Anterior cingulate cortex (tissue), 58 donors: ENCODE data around the gene C8A.

Experiments used
- DNase-seq, 58 donors: peaks; one replicate each; lab custom pipeline; 2025; lab: John Stamatoyannopoulos, UW

The C8A gene

DNA sequence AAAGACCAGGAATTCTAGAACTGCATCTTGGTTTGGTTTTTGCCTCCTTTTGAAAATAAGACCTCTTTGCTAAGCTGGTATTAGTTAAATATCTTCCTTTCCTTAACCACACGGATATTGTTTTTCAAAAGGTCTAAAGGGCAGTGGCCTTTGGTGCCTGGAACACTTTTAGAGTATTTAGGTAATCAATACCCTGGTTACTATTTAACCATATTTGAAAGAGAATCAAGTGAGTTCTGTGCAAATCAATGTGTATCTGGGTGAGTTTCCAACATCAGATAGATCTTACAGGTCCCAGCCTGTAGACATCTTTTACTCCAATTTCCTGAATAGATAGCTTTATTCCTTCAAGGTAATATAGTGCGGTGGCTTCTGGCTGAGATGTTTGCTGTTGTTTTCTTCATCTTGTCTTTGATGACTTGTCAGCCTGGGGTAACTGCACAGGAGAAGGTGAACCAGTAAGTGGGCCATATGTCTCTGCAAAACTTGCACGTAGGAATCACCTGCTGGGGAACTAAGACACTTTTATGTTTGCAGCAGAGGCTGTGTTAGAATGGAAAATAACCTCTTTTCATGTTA is at the start of gene C8A:
Gene C8A (plus strand): TSS at position 277 of the 579 bp plus-strand sequence. CDS start 105 bp downstream, at position 382.
- no peak for DNase-seq

DNA sequence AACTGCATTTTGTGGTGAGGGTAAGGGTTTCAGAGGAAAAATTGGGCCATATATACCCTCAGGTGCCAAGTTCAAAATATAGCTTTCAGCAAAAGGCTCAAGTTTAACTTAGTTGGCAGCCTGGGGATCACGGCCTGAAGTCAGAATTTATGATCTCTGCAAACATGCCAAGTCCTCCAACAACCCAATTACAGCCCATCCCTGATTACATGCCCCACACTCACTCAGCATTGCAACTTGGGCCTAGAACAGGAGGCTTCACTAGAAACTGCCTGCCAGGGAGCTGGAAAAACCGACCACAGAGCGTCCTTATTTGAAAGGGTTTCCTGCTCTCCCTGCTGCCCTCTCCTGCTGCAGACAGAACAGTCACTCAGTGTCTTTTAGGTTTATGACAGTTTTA is 47.8 kb upstream of the C8A start:
- DNase-seq, result peak in 6 of 58 donors; percentile 4 to 9 (median 6)

DNA sequence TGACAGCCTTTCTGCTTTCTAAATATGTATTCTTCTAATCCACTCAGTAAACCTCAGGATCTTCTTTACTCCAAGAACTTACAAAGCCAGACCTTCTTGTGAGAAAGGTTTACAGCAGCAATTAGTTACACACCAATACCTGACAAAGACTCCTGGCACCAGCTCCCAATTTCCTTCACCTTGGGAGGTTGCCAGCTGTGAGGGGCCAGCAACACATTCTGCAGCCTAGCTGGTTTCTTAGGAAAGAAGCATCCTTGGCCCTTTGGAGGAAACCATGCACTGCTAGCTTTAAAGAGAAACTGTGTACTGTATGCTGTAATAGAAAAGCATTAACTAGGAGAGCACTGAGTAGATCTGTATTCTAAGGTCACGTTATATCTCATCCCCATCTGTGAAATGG is 46.2 kb upstream of the C8A start:
- peak in 49 of 58 donors; percentile 5 to 86 (median 49) for DNase-seq

DNA sequence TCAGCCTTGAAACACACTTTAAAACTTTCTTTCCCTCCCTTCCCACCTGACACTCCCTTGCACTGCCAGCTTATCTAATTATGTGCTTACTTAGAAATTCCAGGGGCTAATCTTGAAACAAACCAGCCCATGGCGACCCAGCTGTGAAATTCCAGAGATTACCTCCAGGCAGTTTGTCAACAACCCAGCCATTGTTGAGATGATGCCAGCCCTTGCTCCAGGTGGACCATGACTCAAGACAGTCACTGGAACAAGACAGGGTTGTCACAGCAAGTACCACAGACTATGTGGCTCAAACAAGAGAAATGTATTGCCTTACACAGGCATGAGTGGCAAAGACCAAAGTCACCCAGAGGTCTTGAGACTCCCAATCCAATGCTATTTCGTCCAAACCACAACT is 43.3 kb upstream of the C8A start:
- no peak for DNase-seq

DNA sequence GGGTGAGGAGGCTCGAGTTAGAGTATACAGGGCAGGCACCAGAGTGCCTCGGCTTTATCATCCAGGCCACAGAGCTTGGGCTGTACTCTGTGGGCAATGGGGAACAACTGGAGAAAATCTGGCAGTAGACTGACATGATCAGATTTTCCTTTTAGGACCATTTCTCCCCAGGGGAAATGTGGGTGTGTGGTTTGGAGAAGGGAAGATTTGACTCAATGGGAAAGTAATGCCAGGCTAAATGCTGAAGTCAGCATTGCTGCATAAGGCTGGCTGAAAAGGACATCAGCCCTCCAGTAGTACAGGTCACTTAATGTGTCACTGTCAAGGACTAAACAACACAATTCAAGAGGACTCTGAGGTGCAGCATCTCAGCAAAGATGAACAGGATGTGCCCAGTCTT is 40.4 kb upstream of the C8A start:
- DNase-seq, result no peak

DNA sequence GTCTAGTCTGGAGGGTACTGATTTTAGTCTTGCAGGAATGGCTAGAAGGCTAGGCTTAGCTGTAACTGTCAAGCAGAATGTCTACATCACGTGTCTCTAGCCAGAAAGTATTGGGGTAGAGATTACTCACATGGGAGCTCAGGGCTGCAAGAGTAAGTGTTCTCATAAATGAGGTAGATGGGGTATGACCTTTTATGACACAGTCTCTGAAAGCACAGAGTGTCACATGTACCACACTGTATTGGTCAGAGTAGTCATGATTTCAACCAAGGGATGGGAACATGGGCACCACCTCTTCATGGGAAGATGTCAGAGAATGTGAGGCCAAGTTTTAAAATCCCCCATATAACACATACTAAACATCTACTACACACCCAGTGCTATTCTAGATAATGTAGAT is 38.3 kb upstream of the C8A start:
- no peak for DNase-seq

DNA sequence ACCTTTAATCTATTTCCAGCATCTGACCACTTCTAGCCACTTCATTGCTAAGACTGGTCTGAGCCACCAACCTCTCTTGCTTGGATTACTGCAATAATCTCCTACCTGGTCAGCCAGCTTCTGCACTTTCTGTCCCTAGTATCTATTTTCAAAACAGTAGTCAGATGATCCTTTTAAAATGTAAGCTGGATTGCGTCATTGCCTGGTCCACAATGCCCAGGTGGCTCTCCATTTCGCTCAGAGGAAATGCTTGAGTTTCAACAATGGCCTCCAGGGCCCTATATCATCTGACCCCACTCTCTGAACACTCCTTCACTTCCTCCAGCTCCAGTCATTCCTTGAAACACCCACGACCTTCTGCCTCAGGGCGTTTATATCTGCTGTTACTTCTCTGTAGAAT is 37.7 kb upstream of the C8A start:
- DNase-seq, result no peak

DNA sequence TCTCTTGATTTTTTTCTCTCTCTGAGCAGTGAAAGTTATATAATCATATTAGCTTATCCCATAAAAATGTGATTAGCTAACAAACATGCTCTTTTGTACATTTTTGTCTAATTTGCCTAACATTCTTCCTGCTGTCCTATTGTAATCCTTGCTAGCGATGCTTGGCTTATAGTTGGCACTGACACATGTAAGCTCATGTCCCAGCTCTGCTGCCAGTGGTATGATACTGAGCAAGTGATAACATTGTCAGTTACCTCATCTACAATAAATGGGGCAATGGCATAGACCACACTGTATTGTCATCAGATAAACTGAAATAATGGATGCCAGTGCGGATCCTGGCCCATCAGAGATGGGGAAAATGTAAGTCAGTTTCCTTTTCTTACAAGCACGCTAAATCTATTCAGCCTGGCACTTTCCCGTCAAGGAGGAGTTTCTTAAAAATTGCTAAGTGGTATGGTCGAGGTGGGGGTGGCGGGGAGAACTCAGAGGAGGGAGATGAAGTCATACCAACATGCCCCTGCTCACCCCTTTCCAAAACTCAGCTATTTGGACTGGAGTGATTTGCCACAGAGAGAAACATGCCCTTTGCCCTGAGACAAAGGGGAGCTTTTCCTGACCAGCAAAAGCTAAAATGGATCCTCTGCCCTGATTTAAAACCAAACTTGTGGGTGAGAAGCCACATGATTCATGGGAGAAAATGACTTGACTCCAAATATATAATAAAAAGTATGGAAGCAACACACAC is 36.7 kb upstream of the C8A start:
- no peak for DNase-seq

DNA sequence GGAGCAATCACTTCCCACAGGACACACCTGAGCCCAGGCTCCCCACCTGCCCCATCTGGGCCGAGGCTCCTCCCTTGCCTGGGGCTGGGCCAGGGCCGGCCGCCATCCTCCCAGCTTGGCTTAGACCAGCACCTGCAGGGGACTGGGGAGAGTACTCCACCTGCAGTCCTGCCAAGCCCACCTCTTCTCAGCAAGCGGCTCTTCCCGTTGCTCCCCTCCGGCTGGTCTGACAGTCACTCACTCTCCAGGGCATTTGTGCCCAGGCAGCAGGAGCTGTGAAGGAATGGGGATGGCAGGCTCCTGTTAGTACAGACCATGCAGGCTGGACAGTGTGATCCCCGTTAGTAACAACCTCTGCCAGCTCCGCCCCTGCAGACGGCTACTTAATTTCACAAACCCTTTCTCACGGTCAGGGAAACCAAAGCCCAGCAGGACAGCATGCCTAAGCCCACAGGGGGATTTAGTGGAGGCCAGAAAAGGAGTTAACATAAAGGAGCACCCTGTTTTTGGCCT is 35.2 kb upstream of the C8A start, which contains the start of gene FYB2:
Gene FYB2 (minus strand): TSS at position 18 of the 513 bp plus-strand sequence. CDS start 114 bp downstream, outside the sequence.
- DNase-seq, result no peak

DNA sequence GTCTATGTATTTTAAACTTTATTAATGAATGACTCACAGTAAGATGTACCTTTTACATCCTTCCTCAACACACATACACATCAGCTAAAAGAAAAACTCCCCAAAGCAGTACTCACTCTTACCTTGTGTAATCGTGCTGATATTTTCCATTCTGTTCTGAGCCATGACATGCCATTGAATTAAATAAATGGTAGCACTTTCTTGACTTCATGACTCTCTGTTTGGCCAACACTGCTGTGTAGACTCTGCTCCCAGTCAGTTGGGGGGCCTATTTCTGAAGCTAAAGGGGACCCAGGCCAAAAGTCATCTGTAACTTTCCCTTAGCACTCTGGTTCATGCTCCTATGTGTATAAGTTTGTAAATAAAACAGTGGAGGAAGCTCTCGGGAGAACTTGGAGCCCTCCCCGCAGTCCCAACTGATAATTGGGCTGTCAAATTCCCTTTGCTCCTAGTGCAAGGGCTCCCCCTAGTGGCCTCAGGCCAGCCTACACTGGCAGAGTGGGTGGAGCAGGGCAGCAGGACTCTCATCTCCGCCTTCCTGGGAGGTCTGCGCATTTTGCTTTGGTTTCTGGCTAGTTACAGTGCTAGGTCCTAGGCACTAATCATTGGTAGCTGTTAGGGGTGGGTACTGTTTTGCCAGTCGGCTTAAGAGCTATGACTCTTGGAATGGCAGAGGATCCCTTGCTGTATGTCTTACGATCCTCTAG is 33.7 kb upstream of the C8A start:
- DNase-seq, result peak in 53 of 58 donors; percentile 14 to 85 (median 48)

DNA sequence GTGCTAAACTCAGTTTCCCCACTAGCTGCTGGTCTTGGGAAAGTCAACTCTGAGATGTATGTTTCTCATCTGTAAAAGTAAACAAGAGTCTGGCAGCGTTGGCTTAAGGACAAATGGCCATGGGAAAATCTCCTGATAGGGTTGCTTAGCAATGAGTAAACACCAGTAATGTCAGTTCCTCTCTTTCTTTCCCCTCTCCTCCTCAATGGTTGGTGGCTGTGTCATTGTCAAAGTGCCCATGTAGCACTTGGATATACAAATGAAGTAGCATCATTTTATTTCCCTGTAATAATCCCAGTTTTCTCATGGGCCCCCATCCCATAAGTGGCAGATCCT is 33.2 kb upstream of the C8A start:
- no peak for DNase-seq

DNA sequence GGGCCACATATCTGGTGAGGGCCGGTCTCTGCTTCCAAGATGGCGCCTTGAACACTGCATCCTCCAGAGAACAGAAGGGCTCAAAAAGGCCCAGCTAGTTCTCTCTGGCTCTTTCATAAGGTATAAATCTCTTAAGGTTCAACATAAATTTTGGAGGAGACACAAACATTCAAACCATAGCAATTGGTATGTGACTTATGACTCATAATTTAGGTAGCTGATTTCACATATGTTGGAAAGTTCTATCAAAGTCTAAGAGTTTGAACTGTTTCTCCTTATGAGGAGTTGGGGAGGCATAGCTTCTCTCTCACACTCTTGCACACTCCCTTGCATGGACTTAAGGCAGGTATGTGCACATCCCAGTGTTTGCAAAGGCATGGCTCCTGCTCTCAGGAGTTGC is 30.3 kb upstream of the C8A start:
- DNase-seq, result no peak

DNA sequence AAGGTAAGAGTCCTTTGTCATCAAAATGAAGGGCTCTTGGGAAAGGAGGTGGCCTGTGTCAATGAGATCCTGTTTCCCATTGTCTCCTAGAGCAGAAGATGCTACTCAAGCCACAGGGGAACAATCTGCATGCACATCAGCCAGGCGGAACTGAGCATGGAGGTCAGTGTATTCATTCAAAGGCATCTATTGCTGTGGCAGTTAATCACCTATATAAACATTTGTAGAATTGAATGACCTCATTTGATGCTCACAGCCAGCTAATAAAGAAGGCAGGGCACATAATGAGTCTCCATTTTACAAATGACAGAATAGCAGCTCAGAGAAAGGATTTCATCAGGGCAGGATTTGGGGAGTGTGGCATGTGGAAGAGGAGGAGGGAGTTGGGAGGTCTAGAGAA is 29.7 kb upstream of the C8A start:
- DNase-seq, result no peak

DNA sequence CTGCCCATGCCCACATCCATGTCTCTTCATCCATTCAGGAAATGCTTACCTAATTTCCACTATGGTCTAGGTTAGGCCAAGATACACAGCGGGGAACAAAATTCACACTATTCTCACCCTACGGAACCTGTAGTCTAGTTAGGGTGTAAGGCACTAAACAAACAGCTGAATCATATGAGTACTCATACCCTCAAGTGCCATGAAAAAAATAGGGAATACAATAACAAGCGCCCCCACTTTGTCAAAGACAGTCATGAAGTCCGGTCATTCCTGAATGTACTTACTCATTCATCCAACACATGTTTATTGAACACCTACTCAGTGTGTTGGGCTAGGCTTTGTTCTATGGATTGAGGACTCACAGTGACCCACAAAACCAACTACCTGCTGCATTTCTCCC is 29.2 kb upstream of the C8A start:
- DNase-seq, result no peak

DNA sequence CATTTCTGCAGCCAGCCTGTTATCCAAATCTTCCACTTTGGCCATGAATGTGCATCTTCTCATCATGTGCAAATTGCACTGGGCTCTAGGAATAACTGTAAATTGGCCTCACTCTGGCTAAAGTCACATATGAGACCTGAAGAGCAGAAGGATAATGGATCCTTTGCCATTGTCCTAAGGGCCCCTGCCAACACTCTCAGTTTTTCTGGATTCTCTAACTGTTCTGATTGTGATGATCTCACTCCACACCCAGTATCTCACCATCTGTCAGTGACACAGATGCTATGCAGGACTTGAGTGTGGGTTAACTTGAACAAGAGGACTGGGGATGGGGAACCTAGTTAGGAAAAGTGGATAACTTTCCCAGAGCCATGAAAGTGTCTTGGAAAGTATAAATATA is 26.9 kb upstream of the C8A start:
- peak in 1 of 58 donors; percentile 49 for DNase-seq

DNA sequence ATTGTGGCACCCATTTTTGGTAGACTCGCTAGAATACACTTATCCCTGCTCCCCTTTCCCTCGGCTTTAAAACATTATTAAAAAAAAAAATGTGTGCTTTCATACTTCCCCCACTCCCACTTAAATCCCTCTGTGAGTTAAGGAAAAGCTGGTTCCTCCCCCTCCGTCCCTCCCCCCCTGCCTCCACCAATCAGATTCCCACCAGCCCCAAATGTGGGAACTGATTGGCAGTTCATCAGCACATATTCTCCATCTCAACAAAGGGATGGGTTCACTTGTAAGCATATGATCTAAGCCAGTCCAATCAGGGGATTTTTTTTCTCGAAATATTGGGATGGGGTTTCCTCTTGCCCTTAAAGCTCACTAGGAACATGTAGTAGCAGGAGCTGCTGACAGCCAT is 24.5 kb upstream of the C8A start:
- DNase-seq, result no peak

DNA sequence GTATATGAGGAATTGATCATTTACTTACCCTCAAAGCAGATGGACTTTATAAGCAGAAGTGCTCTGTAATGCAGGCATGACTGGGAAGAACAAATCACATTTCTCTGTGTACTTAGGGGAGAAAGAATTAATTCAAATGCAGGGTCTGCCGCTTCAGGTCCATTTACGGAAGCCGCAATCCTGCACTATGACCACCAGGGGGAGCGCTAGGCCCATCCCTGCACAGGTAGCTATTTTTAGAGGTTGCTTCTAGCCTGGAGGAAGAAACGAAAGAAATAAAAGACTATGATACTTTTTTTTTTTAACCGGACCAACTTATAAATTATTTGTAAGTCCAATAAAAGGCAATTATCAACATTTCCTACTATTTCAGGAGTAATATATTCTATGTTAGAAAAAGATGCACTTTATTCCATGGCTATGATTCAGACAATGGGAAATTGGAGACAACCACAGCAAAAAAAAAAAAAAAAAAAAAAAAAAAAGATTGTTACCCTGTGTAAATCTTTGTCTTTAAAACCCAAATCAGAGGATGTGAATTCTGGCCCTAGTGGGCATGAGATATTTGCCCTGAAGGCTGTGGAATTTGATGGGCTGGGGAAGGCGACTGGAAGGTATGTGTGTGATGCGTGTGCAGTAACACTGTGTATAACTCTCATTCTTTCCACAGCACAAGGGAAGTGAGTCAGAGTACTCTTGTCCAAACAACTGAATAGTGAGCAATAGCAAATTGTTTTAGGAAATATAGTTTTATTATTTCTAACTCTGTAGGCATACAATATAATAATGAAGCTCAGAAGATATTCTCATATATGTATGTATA is 22.5 kb upstream of the C8A start:
- DNase-seq, result peak in 52 of 58 donors; percentile 3 to 74 (median 25)

DNA sequence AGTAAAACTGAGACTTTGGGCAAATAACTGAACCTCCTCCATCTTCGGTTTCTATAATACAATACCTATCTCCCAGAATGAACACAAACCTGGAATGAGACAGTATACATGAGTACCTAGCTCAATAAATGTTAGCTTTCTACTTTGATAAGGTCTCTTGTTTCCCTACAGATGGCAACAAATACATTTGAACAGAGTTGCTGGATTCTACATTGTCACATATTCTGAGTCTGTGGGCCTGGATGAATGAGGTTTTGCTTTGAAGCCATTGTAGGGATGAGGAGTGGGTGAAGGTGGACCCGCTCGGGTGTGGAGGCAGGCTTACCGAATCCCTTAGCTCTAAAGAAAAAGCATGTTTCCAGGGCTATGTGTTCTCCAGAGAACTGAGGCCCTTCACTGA is 21.5 kb upstream of the C8A start:
- no peak for DNase-seq

DNA sequence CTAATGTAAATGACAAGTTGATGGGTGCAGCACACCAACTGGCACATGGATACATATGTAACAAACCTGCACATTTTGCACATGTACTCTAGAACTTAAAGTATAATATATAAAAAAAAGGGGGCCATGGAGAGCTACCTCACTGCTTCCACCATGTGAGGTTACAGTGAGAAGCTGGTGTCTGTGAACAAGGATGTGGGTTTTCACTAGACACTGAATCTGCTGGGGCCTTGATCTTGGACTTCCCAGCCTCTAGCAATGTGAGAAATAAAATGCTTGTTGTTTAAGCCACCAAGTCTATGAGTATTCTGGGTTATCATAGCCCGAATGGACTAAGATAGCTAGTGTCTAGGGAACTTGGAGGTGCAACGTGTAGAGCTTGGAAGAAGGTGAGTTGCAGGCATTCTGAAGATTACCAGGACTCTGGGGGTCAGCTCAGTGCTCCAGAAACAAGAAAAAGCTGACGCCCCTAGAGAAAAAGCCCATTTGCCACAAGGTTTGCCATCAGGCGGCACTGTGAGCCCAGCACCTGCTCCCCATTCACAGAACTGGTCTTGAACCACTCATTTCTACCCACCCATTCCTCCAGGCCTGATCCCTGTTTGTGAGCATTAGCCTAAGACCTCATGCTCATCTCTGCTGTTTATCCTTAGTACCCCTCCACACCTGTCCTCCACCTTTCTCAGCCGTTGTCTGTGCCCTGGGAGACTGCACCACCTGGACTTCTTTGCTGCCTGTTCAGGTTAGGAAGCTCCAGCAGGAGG is 20.3 kb upstream of the C8A start:
- DNase-seq, result no peak

DNA sequence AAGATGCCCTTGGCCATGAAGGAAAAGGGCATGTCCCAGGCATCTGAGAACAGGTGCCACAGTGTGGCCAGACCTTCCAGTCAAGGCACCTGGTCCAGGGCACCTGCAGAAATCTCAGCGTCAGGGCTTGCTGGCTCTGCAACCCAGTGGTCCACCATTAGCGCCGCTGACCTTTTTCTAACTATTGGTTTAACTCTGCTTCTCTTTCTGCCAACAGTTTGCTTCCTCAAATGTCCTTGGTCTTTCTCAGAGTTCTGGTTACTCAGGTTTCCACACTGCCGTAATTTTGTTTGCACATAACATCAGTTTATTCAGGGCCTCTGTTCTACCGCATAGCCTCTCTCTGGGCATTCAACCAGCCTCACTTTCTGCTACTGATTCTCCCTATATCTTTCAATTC is 18.9 kb upstream of the C8A start:
- DNase-seq, result no peak
